ENCODE results near the gene MRGPRX3. TPM values are rescaled to one million over a fixed set of nuclear protein-coding genes. Genes with fewer than 3 reads are reported as not detected.

Gene MRGPRX3
- total RNA-seq, 1 donor from 2014 or later: not detected

- DNase-seq (ENCODE audit: low spot score) (no peak), ATAC-seq (no peak)
Observed at GRCh38 chr11:18151581-18151980, 19.2 kb downstream of the MRGPRX3 start.

DNA sequence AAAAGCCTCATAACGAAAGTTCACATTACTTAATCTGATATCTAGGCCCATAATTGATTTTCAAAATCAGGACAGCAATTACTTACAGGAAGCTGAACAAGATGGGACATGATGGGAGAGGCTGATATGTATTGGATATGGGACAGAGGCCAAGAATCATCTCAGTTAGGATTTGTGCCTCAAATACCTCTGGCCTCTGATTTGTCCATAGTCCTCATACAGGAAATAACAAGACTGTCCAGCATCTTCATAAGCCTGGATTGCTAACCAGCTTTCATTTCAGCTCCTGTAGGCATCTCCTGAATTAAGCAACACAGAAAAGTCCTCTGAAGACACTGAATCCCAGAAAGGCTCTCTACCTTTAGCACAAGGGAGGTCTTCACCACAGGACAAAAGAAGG, 36.0 kb downstream of the MRGPRX3 start:
- no peak for DNase-seq (ENCODE audit: low spot score)
- ATAC-seq: no peak

GRCh38 chr11:18171377-18172000, 39.1 kb downstream of the MRGPRX3 start:
- peak; percentile 99 for ATAC-seq
- peak; percentile 62 for DNase-seq (ENCODE audit: low spot score)

DNA sequence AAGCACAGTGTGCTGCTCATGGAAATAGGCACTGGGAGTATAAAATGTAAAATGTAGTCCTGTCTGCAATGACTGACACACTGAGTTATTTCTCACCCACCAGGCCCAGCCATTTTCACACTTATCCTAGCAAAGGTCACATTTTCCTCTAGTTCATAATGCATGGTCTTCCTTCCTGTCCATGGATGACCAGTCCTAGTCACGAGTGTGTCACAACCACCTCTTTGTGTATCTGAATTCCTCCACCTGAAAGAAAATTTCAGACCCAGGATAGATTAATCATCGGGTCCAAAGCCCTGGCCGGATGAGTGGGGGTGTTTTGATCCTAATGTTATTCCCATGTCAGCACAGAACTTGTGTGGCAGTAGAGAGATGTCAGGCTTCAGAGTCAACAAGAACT, 40.3 kb downstream of the MRGPRX3 start, which contains the start of gene MRGPRX4:
MRGPRX4 (plus strand) TSS at position 172 of the 400 bp plus-strand sequence. CDS start 420 bp downstream, outside the sequence.
- no peak for DNase-seq (ENCODE audit: low spot score)
- no peak for ATAC-seq

GRCh38 chr11:18173225-18173866, 41.0 kb downstream of the MRGPRX3 start:
- DNase-seq (ENCODE audit: low spot score) (no peak), ATAC-seq (no peak)

Other genes with a start within 250 kb of the MRGPRX3 start
- gene SERGEF, start 119.5 kb upstream of the MRGPRX3 start, total RNA-seq: 13.7 TPM
- 0.05 TPM for gene TPH1, start 86.3 kb upstream of the MRGPRX3 start, total RNA-seq
- 3.7 TPM for gene SAAL1, start 26.5 kb upstream of the MRGPRX3 start, total RNA-seq
- gene MRGPRX4, start 40.3 kb downstream of the MRGPRX3 start, total RNA-seq: not detected
- 738 TPM for gene SAA4, start 104.2 kb downstream of the MRGPRX3 start, total RNA-seq
- gene SAA2, start 116.1 kb downstream of the MRGPRX3 start, total RNA-seq: 26,068 TPM
- 34,062 TPM for gene SAA1, start 133.7 kb downstream of the MRGPRX3 start, total RNA-seq
- 37.4 TPM for gene HPS5, start 189.6 kb downstream of the MRGPRX3 start, total RNA-seq
- gene GTF2H1, start 190.0 kb downstream of the MRGPRX3 start, total RNA-seq: 11.3 TPM

All from left lobe of liver (tissue), 2 donors.